Osteoblast (primary cell): ENCODE results near the gene MAP2K5. TPM values are rescaled to one million over a fixed set of nuclear protein-coding genes. Genes with fewer than 3 reads are reported as not detected.

Source experiments
- DNase-seq: peaks from one replicate; pipeline ENCODE4 v3.0.0; 2011; ENCODE audit warnings: low spot score, mixed read lengths; ENCODE audit not compliant: insufficient read length; ENCODE audit errors: missing footprints
- H2AFZ ChIP-seq: 2 replicates; pipeline ENCODE4 v1.6.0; 2011; ENCODE audit warnings: mild to moderate bottlenecking, low read length
- H3K27ac ChIP-seq: 2 replicates; pipeline ENCODE4 v1.5.1; 2011; ENCODE audit warnings: mild to moderate bottlenecking, low read depth, low read length, moderate library complexity
- H3K27me3 ChIP-seq: 2 replicates; pipeline ENCODE4 v1.6.0; 2012; ENCODE audit warnings: mild to moderate bottlenecking, control low read depth, inconsistent platforms, low read length, moderate library complexity; ENCODE audit not compliant: insufficient read depth
- H3K36me3 ChIP-seq: 2 replicates; pipeline ENCODE4 v1.5.1; 2011; ENCODE audit warnings: mild to moderate bottlenecking, low read length, control low read depth, moderate library complexity; ENCODE audit not compliant: insufficient read depth
- H3K4me1 ChIP-seq: 2 replicates; pipeline ENCODE4 v1.5.1; 2011; ENCODE audit warnings: mild to moderate bottlenecking, low read length, control low read depth, moderate library complexity; ENCODE audit not compliant: insufficient read depth
- H3K4me2 ChIP-seq: 2 replicates; pipeline ENCODE4 v1.6.0; 2011; ENCODE audit warnings: mild to moderate bottlenecking, low read length; ENCODE audit not compliant: insufficient read depth
- H3K4me3 ChIP-seq: fragments of 200-600 bp; sonication (generic); 3 replicates; pipeline ENCODE4 v1.5.1; 2012; ENCODE audit warnings: mild to moderate bottlenecking, low read length, inconsistent platforms; ENCODE audit not compliant: insufficient read depth
- H3K79me2 ChIP-seq: 2 replicates; pipeline ENCODE4 v1.6.0; 2012; ENCODE audit warnings: mild to moderate bottlenecking, low read length, control low read depth, inconsistent platforms; ENCODE audit not compliant: insufficient read depth
- H3K9me3 ChIP-seq: 2 replicates; pipeline ENCODE4 v1.5.1; 2011; ENCODE audit warnings: low read depth, low read length, control low read depth
- H4K20me1 ChIP-seq: 2 replicates; pipeline ENCODE4 v1.6.0; 2012; ENCODE audit warnings: mild to moderate bottlenecking, low read length, control low read depth; ENCODE audit not compliant: insufficient read depth
- CTCF ChIP-seq: IDR thresholded peaks from 2 replicates; pipeline ENCODE4 v1.5.1; 2011; ENCODE audit warnings: mild to moderate bottlenecking, low read depth, low read length, moderate library complexity; ENCODE audit errors: extremely low read depth
- total RNA-seq: library from RNA; depleted of rRNA; stranded (reverse); fragments of >200 nt; gene quantifications from 2 replicates; pipeline ENCODE4 v1.2.3, GENCODE V29; 2012

The MAP2K5 gene
- total RNA-seq, 1 donor = 10.1 TPM

GRCh38 chr15:67578020-67578600 lies 35.6 kb downstream of the MAP2K5 start:
- DNase-seq = no peak
- Histone ChIP-seq H2AFZ (no peak overlapping the region), H3K9me3 (no peaks in the 10 kb centered on the region), H3K4me1 (no peaks in the 10 kb centered on the region), H4K20me1 (no peaks in the 10 kb centered on the region), H3K27me3 (no peaks in the 10 kb centered on the region), H3K27ac (no peak overlapping the region), H3K36me3 (no peaks in the 10 kb centered on the region), H3K4me3 (no peak overlapping the region), H3K4me2 (no peak overlapping the region), H3K79me2 (no peaks in the 10 kb centered on the region)
- no peak for TF ChIP-seq CTCF

- Histone ChIP-seq H3K79me2 (no peaks in the 10 kb centered on the region), H2AFZ (no peak overlapping the region), H3K36me3 (no peaks in the 10 kb centered on the region), H3K4me3 (no peak overlapping the region), H3K27me3 (no peaks in the 10 kb centered on the region), H3K4me2 (no peak overlapping the region), H4K20me1 (no peaks in the 10 kb centered on the region), H3K9me3 (no peaks in the 10 kb centered on the region), H3K27ac (no peak overlapping the region), H3K4me1 (no peaks in the 10 kb centered on the region)
- TF ChIP-seq CTCF = no peak
- no peak for DNase-seq
Observed at GRCh38 chr15:67579164-67579563, 36.7 kb downstream of the MAP2K5 start.

- no peak for DNase-seq
- no peak overlapping the region for H2AFZ ChIP-seq
- H3K4me1 ChIP-seq = no peaks in the 10 kb centered on the region
- H3K36me3 ChIP-seq = no peaks in the 10 kb centered on the region
- no peaks in the 10 kb centered on the region for H3K79me2 ChIP-seq
- TF ChIP-seq CTCF = no peak
- H3K4me3 ChIP-seq = no peak overlapping the region
- no peak overlapping the region for H3K27ac ChIP-seq
- no peaks in the 10 kb centered on the region for H3K9me3 ChIP-seq
- H3K4me2 ChIP-seq = no peak overlapping the region
- no peaks in the 10 kb centered on the region for H3K27me3 ChIP-seq
- H4K20me1 ChIP-seq = no peaks in the 10 kb centered on the region
Observed at GRCh38 chr15:67579967-67580366, 37.5 kb downstream of the MAP2K5 start.

- TF ChIP-seq CTCF = no peak
- Histone ChIP-seq H3K4me3 (no peak overlapping the region), H2AFZ (no peak overlapping the region), H3K27me3 (no peaks in the 10 kb centered on the region), H3K79me2 (no peaks in the 10 kb centered on the region), H3K4me1 (no peaks in the 10 kb centered on the region), H4K20me1 (no peaks in the 10 kb centered on the region), H3K4me2 (no peak overlapping the region), H3K9me3 (no peaks in the 10 kb centered on the region), H3K27ac (no peak overlapping the region), H3K36me3 (no peaks in the 10 kb centered on the region)
- DNase-seq = no peak
Observed at GRCh38 chr15:67584157-67584556, 41.7 kb downstream of the MAP2K5 start.
